Neural progenitor cell (in vitro differentiated cells): ENCODE measurements around the gene PPP1R14B. TPM values are rescaled to one million over a fixed set of nuclear protein-coding genes. Genes with fewer than 3 reads are reported as not detected.

Source experiments
- DNase-seq: peaks from one replicate; pipeline ENCODE4 v3.0.0-alpha.2; 2016; ENCODE audit warnings: low spot score
- H2AFZ ChIP-seq: fragments of 200-600 bp; sonication (generic); replicated peaks from 2 replicates; pipeline ENCODE4 v1.6.1; 2016; ENCODE audit warnings: antibody characterized with exemption
- H3F3A ChIP-seq: fragments of 200-600 bp; sonication (generic); 2 replicates; pipeline ENCODE4 v1.6.1; 2016; ENCODE audit warnings: antibody characterized with exemption, low read depth
- H3K27ac ChIP-seq: fragments of 200-600 bp; sonication (generic); 2 replicates; pipeline ENCODE4 v1.5.1; 2016; ENCODE audit warnings: mild to moderate bottlenecking
- H3K27me3 ChIP-seq: fragments of 200-600 bp; sonication (generic); 2 replicates; pipeline ENCODE4 v1.6.1; 2016; ENCODE audit warnings: mild to moderate bottlenecking, moderate library complexity
- H3K36me3 ChIP-seq: fragments of 200-600 bp; sonication (generic); 2 replicates; pipeline ENCODE4 v1.5.1; 2016
- H3K4me1 ChIP-seq: fragments of 200-600 bp; sonication (generic); 2 replicates; pipeline ENCODE4 v1.6.1; 2016; ENCODE audit warnings: mixed run types
- H3K4me2 ChIP-seq: fragments of 200-600 bp; sonication (generic); 2 replicates; pipeline ENCODE4 v1.6.1; 2016
- H3K4me3 ChIP-seq: fragments of 200-600 bp; sonication (generic); 2 replicates; pipeline ENCODE4 v1.5.1; 2016
- H3K79me2 ChIP-seq: fragments of 200-600 bp; sonication (generic); 2 replicates; pipeline ENCODE4 v1.6.1; 2016; ENCODE audit warnings: low read depth
- H3K9ac ChIP-seq: fragments of 200-600 bp; sonication (generic); 2 replicates; pipeline ENCODE4 v1.6.1; 2016
- H3K9me3 ChIP-seq: fragments of 200-600 bp; sonication (generic); 2 replicates; pipeline ENCODE4 v1.5.1; 2016; ENCODE audit warnings: low read depth
- H4K20me1 ChIP-seq: fragments of 200-600 bp; sonication (generic); 2 replicates; pipeline ENCODE4 v1.6.1; 2016; ENCODE audit warnings: low read depth
- H3K27ac Mint-ChIP-seq: 3 replicates; pipeline ENCODE4 v1.8.0; 2021; ENCODE audit warnings: mixed read lengths
- H3K27me3 Mint-ChIP-seq: 2 replicates; pipeline ENCODE4 v1.8.0; 2022; ENCODE audit warnings: low read depth, mild to moderate bottlenecking, inconsistent platforms, moderate library complexity, mixed read lengths; ENCODE audit not compliant: insufficient read depth
- H3K36me3 Mint-ChIP-seq: 3 replicates; pipeline ENCODE4 v1.8.0; 2021; ENCODE audit warnings: mixed read lengths
- H3K4me1 Mint-ChIP-seq: 3 replicates; pipeline ENCODE4 v1.8.0; 2021; ENCODE audit warnings: mixed read lengths
- H3K4me3 Mint-ChIP-seq: 3 replicates; pipeline ENCODE4 v1.8.0; 2021; ENCODE audit warnings: mild to moderate bottlenecking, moderate library complexity, mixed read lengths
- H3K9me3 Mint-ChIP-seq: 3 replicates; pipeline ENCODE4 v1.8.0; 2020; ENCODE audit warnings: mixed read lengths
- CTCF ChIP-seq: fragments of 200-600 bp; sonication (generic); IDR thresholded peaks from 2 replicates; pipeline ENCODE4 v1.5.1; 2017; ENCODE audit warnings: antibody characterized with exemption, mild to moderate bottlenecking
- EZH2 ChIP-seq: fragments of 200-600 bp; sonication (generic); IDR thresholded peaks from 2 replicates; pipeline ENCODE4 v1.6.1; 2017; ENCODE audit warnings: antibody characterized with exemption, mild to moderate bottlenecking, moderate library complexity
- EZH2phosphoT487 ChIP-seq: fragments of 200-600 bp; sonication (generic); IDR thresholded peaks from 2 replicates; pipeline ENCODE4 v1.6.1; 2017; ENCODE audit warnings: antibody characterized with exemption
- total RNA-seq: library from RNA; depleted of rRNA; stranded (reverse); fragments of >200 nt; gene quantifications from 2 replicates; pipeline ENCODE4 v1.2.3, GENCODE V29; 2015; ENCODE audit warnings: low replicate concordance

Gene PPP1R14B
- total RNA-seq, 1 donor from 2014 or later: 107 TPM

- Mint-ChIP-seq H3K4me1 (peaks cover 23% of the 10 kb centered on the region), H3K27me3 (peaks cover 7% of the 10 kb centered on the region), H3K9me3 (no peaks in the 10 kb centered on the region), H3K4me3 (peak overlapping the region; percentile 89), H3K36me3 (peaks cover 2% of the 10 kb centered on the region), H3K27ac (peak overlapping the region; percentile 69)
- TF ChIP-seq CTCF: no peak
- H3K27me3 ChIP-seq: no peaks in the 10 kb centered on the region
- peaks cover 22% of the 10 kb centered on the region for H3K79me2 ChIP-seq
- peaks cover 7% of the 10 kb centered on the region for H3K4me1 ChIP-seq
- no peak overlapping the region for H2AFZ ChIP-seq
- H3K27ac ChIP-seq: peak overlapping the region; percentile 95
- DNase-seq: peak; percentile 99
- peak overlapping the region; percentile 84 for H3K4me3 ChIP-seq
- H3K9me3 ChIP-seq: no peaks in the 10 kb centered on the region
- no peaks in the 10 kb centered on the region for H3K36me3 ChIP-seq
- peaks cover 21% of the 10 kb centered on the region for H3F3A ChIP-seq
- H3K4me2 ChIP-seq: peak overlapping the region; percentile 76
- H4K20me1 ChIP-seq: peaks cover 22% of the 10 kb centered on the region
- peak overlapping the region; percentile 65 for H3K9ac ChIP-seq
Measured at GRCh38 chr11:64241241-64241490, 5.6 kb downstream of the PPP1R14B start.

- Histone ChIP-seq H2AFZ (peak within 1 kb of the TSS; percentile 2), H3K27ac (peak within 1 kb of the TSS; percentile 95), H3K27me3 (peaks cover 2% of the 10 kb centered on the region), H3K4me1 (peaks cover 7% of the 10 kb centered on the region), H3F3A (peaks cover 25% of the 10 kb centered on the region), H3K4me3 (peak within 1 kb of the TSS; percentile 84), H3K9me3 (no peaks in the 10 kb centered on the region), H3K4me2 (peak within 1 kb of the TSS; percentile 81), H4K20me1 (peaks cover 21% of the 10 kb centered on the region), H3K79me2 (peaks cover 17% of the 10 kb centered on the region), H3K36me3 (no peaks in the 10 kb centered on the region), H3K9ac (peak within 1 kb of the TSS; percentile 65)
- Mint-ChIP-seq H3K4me3 (peak within 1 kb of the TSS; percentile 89), H3K4me1 (peaks cover 23% of the 10 kb centered on the region), H3K9me3 (no peaks in the 10 kb centered on the region), H3K36me3 (peaks cover 2% of the 10 kb centered on the region), H3K27me3 (peaks cover 9% of the 10 kb centered on the region), H3K27ac (peak within 1 kb of the TSS; percentile 69)
- TF ChIP-seq CTCF (no peak), EZH2 (no peak), EZH2phosphoT487 (no peak)
- peak; percentile 99 for DNase-seq
Measured at GRCh38 chr11:64240435-64241240, 6.1 kb downstream of the PPP1R14B start, which contains the start of gene FKBP2. Gene FKBP2 (plus strand): TSS chr11:64241095. CDS start chr11:64242388, 1,293 bp downstream.

GRCh38 chr11:64239662-64240434 is 6.9 kb downstream of the PPP1R14B start:
- H3K27ac ChIP-seq: peak overlapping the region; percentile 95
- peaks cover 4% of the 10 kb centered on the region for H3K4me1 ChIP-seq

More at GRCh38 chr11:64239662-64240434, 6.9 kb downstream of the PPP1R14B start:
- Histone ChIP-seq H3K9me3 (no peaks in the 10 kb centered on the region), H3K4me3 (peak overlapping the region; percentile 84), H3K4me2 (peak overlapping the region; percentile 76), H3K36me3 (no peaks in the 10 kb centered on the region), H3K9ac (no peak overlapping the region), H3K27me3 (peaks cover 10% of the 10 kb centered on the region), H2AFZ (no peak overlapping the region), H4K20me1 (peaks cover 13% of the 10 kb centered on the region), H3F3A (peaks cover 33% of the 10 kb centered on the region), H3K79me2 (peaks cover 11% of the 10 kb centered on the region)
- H3K4me1 Mint-ChIP-seq: peaks cover 27% of the 10 kb centered on the region
- peaks cover 2% of the 10 kb centered on the region for H3K36me3 Mint-ChIP-seq
- no peak for DNase-seq
- H3K4me3 Mint-ChIP-seq: peak overlapping the region; percentile 89
- H3K27ac Mint-ChIP-seq: no peak overlapping the region
- H3K9me3 Mint-ChIP-seq: no peaks in the 10 kb centered on the region
- no peak for TF ChIP-seq EZH2
- TF ChIP-seq EZH2phosphoT487: no peak
- TF ChIP-seq CTCF: no peak
- peaks cover 14% of the 10 kb centered on the region for H3K27me3 Mint-ChIP-seq
